IMR-90 (cell line): ENCODE data around the gene SPARC. TPM values are rescaled to one million over a fixed set of nuclear protein-coding genes. Genes with fewer than 3 reads are reported as not detected.

Source experiments
- ATAC-seq: fragments of 200-7000 bp; cut with Tn5 transposase; 2 replicates; pipeline ENCODE4 v1.9.1; 2020; ENCODE audit warnings: low read depth, mild to moderate bottlenecking, moderate library complexity
- BruUV-seq: library from RNA; stranded (reverse); fragments of 400-500 nt; replicated peaks from 2 replicates; lab custom pipeline; 2021; lab: Mats Ljungman, UMichigan
- CTCF ChIA-PET: fragments of 300-600 bp; formaldehyde crosslinking; extraction: SDS; loops from one replicate; lab custom pipeline; 2021; ENCODE audit warnings: antibody characterized with exemption; lab: Yijun Ruan, JAX
- POLR2A ChIA-PET: fragments of 300-600 bp; sonication (Branson Sonifier 250); formaldehyde crosslinking; loops from one replicate; lab custom pipeline; 2022; ENCODE audit warnings: antibody characterized with exemption; ENCODE audit not compliant: unreplicated experiment; lab: Charles Lee
- DNase-seq: peaks from one replicate; pipeline ENCODE4 v3.0.0; 2013
- H2AFZ ChIP-seq: replicated peaks from 2 replicates; pipeline ENCODE3; 2013; ENCODE audit warnings: low read length, mild to moderate bottlenecking; ENCODE audit not compliant: poor library complexity
- H2AK5ac ChIP-seq: 2 replicates; pipeline ENCODE4 v1.6.1; 2013; ENCODE audit warnings: low read depth, low read length, inconsistent platforms
- H2AK9ac ChIP-seq: replicated peaks from 2 replicates; pipeline ENCODE3; 2013; ENCODE audit warnings: mild to moderate bottlenecking, low read depth, low read length, moderate library complexity; ENCODE audit not compliant: poor library complexity
- H2BK120ac ChIP-seq: 2 replicates; pipeline ENCODE4 v1.6.1; 2013; ENCODE audit warnings: low read depth, low read length, inconsistent platforms
- H2BK15ac ChIP-seq: 3 replicates; pipeline ENCODE4 v1.6.1; 2013; ENCODE audit warnings: low read depth, low read length, inconsistent platforms
- H2BK20ac ChIP-seq: 2 replicates; pipeline ENCODE4 v1.6.1; 2013; ENCODE audit warnings: low read depth, mild to moderate bottlenecking, inconsistent platforms, low read length, moderate library complexity
- H2BK5ac ChIP-seq: 2 replicates; pipeline ENCODE4 v1.6.1; 2013; ENCODE audit warnings: mild to moderate bottlenecking, low read depth, low read length, inconsistent platforms; ENCODE audit not compliant: poor library complexity, severe bottlenecking
- H3K14ac ChIP-seq: replicated peaks from 2 replicates; pipeline ENCODE4 v1.6.1; 2013; ENCODE audit warnings: low read depth, low read length, inconsistent platforms
- H3K18ac ChIP-seq: 2 replicates; pipeline ENCODE4 v1.6.1; 2013; ENCODE audit warnings: low read depth, low read length, control low read depth
- H3K23ac ChIP-seq: 2 replicates; pipeline ENCODE4 v1.6.1; 2013; ENCODE audit warnings: low read depth, low read length, inconsistent platforms
- H3K27ac ChIP-seq: 2 replicates; pipeline ENCODE4 v1.5.1; 2013; ENCODE audit warnings: mild to moderate bottlenecking, control low read depth, low read length; ENCODE audit not compliant: insufficient read depth
- H3K27me3 ChIP-seq: 2 replicates; pipeline ENCODE4 v1.6.1; 2013; ENCODE audit warnings: low read length; ENCODE audit not compliant: control insufficient read depth, insufficient read depth
- H3K36me3 ChIP-seq: 2 replicates; pipeline ENCODE4 v1.6.1; 2013; ENCODE audit warnings: low read length, mixed read lengths; ENCODE audit not compliant: control insufficient read depth, insufficient read depth
- H3K4ac ChIP-seq: 2 replicates; pipeline ENCODE4 v1.6.1; 2013; ENCODE audit warnings: low read depth, low read length, inconsistent platforms
- H3K4me1 ChIP-seq: 2 replicates; pipeline ENCODE4 v1.6.1; 2013; ENCODE audit warnings: low read length, mixed read lengths; ENCODE audit not compliant: control insufficient read depth, insufficient read depth
- H3K4me2 ChIP-seq: 2 replicates; pipeline ENCODE4 v1.6.1; 2013; ENCODE audit warnings: low read depth, mild to moderate bottlenecking, control low read depth, low read length, moderate library complexity
- H3K4me3 ChIP-seq: 2 replicates; pipeline ENCODE4 v1.5.1; 2013; ENCODE audit warnings: low read depth, mild to moderate bottlenecking, control low read depth, low read length, moderate library complexity; ENCODE audit not compliant: insufficient read depth
- H3K56ac ChIP-seq: 2 replicates; pipeline ENCODE4 v1.6.1; 2013; ENCODE audit warnings: low read length, inconsistent platforms; ENCODE audit not compliant: insufficient read depth; ENCODE audit errors: extremely low read depth
- H3K79me1 ChIP-seq, 2 experiments: 2 replicates each; pipeline ENCODE4 v1.6.1; 2013; ENCODE audit warnings: low read length in 2 of 2, inconsistent platforms in 1 of 2, low read depth in 1 of 2
- H3K9ac ChIP-seq: 2 replicates; pipeline ENCODE4 v1.6.1; 2013; ENCODE audit warnings: low read depth, low read length, control low read depth
- H3K9me1 ChIP-seq: 2 replicates; pipeline ENCODE4 v1.6.1; 2013; ENCODE audit warnings: low read length, inconsistent platforms; ENCODE audit not compliant: insufficient read depth
- H3K9me3 ChIP-seq: 2 replicates; pipeline ENCODE4 v1.6.1; 2013; ENCODE audit warnings: low read length; ENCODE audit not compliant: control insufficient read depth, insufficient read depth
- H4K20me1 ChIP-seq: 2 replicates; pipeline ENCODE4 v1.6.1; 2013; ENCODE audit warnings: low read length, inconsistent platforms; ENCODE audit not compliant: insufficient read depth
- H4K5ac ChIP-seq: 2 replicates; pipeline ENCODE4 v1.6.1; 2013; ENCODE audit warnings: mild to moderate bottlenecking, low read depth, low read length, control low read depth
- H4K8ac ChIP-seq, 2 experiments: 2 replicates each; pipeline ENCODE4 v1.6.1; 2013; ENCODE audit warnings: low read depth in 2 of 2, low read length in 2 of 2, control low read depth in 1 of 2, inconsistent platforms in 1 of 2
- H4K91ac ChIP-seq: 2 replicates; pipeline ENCODE4 v1.6.1; 2013; ENCODE audit warnings: low read depth, low read length, inconsistent platforms; ENCODE audit not compliant: insufficient read depth
- CTCF ChIP-seq: conservative IDR thresholded peaks from 2 replicates; pipeline ENCODE4 v1.5.1; 2012; ENCODE audit warnings: mild to moderate bottlenecking, low read depth, low read length, improper control_type of control experiment
- ELK1 ChIP-seq: fragments of 150-350 bp; IDR thresholded peaks from 2 replicates; pipeline ENCODE4 v1.6.1; 2016; ENCODE audit warnings: low read depth, mild to moderate bottlenecking, low read length, moderate library complexity, borderline replicate concordance
- FOS ChIP-seq: fragments of 150-350 bp; IDR thresholded peaks from 2 replicates; pipeline ENCODE4 v1.6.1; 2016; ENCODE audit warnings: low read depth, low read length
- MAFK ChIP-seq: IDR thresholded peaks from 2 replicates; pipeline ENCODE4 v1.6.1; 2012; ENCODE audit warnings: low read depth, low read length, improper control_type of control experiment
- MXI1 ChIP-seq: IDR thresholded peaks from 2 replicates; pipeline ENCODE4 v1.6.1; 2012; ENCODE audit warnings: low read depth, mild to moderate bottlenecking, low read length, moderate library complexity, borderline replicate concordance
- NFE2L2 ChIP-seq: fragments of 150-350 bp; IDR thresholded peaks from 2 replicates; pipeline ENCODE4 v1.6.1; 2016; ENCODE audit warnings: low read depth, mild to moderate bottlenecking, low read length
- POLR2A ChIP-seq: IDR thresholded peaks from 2 replicates; pipeline ENCODE4 v1.6.1; 2012; ENCODE audit warnings: mild to moderate bottlenecking, low read depth, low read length
- RAD21 ChIP-seq: IDR thresholded peaks from 2 replicates; pipeline ENCODE4 v1.6.1; 2012; ENCODE audit warnings: low read length, improper control_type of control experiment
- RCOR1 ChIP-seq: IDR thresholded peaks from 2 replicates; pipeline ENCODE4 v1.6.1; 2012; ENCODE audit warnings: mild to moderate bottlenecking, low read length, improper control_type of control experiment; ENCODE audit not compliant: insufficient replicate concordance
- USF2 ChIP-seq: fragments of 150-350 bp; IDR thresholded peaks from 2 replicates; pipeline ENCODE4 v1.6.1; 2017; ENCODE audit warnings: mild to moderate bottlenecking, antibody characterized with exemption, low read length, low read depth
- WGBS, 2 experiments: methylation state at CpG; one replicate each; pipeline versions ENCODE4 v1.1.5 to v1.1.7; 2013; ENCODE audit warnings: missing lambda C conversion rate in 2 of 2; ENCODE audit not compliant: insufficient read length in 1 of 2; ENCODE audit errors: extremely low coverage in 2 of 2; 5-methylcytosine and 5-hydroxymethylcytosine counted together
- dilution Hi-C: fragments of 300-500 bp; cut with HindIII; formaldehyde crosslinking; loops from one replicate; pipeline ENCODE4 v1.14.3; 2018; ENCODE audit warnings: low sequenced_read_pairs; ENCODE audit not compliant: unreplicated experiment
- in situ Hi-C: fragments of 300-500 bp; cut with MboI; formaldehyde crosslinking; loops from 3 replicates; pipeline ENCODE4 v1.14.3; 2019; ENCODE audit warnings: low sequenced_read_pairs, inconsistent platforms, mixed read lengths
- intact Hi-C: fragments of 100-400 bp; cut with micrococcal nuclease; formaldehyde crosslinking; loops from 2 replicates; pipeline ENCODE4 v1.10.0; 2022
- polyA plus RNA-seq, 3 experiments: library from polyadenylated mRNA; depleted of rRNA; stranded (reverse); fragments of >200 nt; gene quantifications; 2 replicates each; pipeline ENCODE4 v1.2.3, GENCODE V29; 2012; ENCODE audit warnings: low replicate concordance in 1 of 3
- total RNA-seq: library from RNA; depleted of rRNA; stranded (reverse); fragments of >200 nt; gene quantifications from 2 replicates; pipeline ENCODE4 v1.2.3, GENCODE V29; 2012

The SPARC gene
- total and polyA plus RNA-seq, 2 of the 4 experiments (the other 2 are of a cell fraction): 1,186 to 4,692 TPM

DNA sequence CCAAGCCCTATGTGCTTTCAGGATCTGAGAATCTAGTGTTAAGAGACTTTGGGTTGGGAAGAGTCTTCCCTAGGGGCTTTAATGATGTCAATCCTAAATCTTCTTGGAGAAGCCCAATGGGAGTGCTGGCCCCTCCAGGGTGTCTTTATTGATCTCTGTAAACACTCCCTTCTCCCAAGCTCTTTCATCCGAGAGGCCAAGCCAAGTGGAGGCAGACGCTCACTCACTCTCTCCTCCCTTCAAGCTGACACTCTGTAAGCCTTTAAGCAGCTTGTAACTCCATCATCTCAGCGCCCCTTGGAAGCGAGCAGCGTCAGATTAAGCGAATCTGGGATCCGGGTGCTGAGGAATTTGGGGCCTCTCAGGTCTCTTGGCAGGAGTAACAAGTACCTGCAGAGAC lies 37.7 kb downstream of the SPARC start:
- Histone ChIP-seq H3K4ac (no peak overlapping the region), H3K4me3 (no peak overlapping the region), H3K9me1 (no peaks in the 10 kb centered on the region), H3K27ac (no peak overlapping the region), H3K9ac (no peak overlapping the region), H3K4me1 (no peaks in the 10 kb centered on the region), H2AK9ac (no peak overlapping the region), H3K27me3 (peaks cover 20% of the 10 kb centered on the region), H3K4me2 (no peak overlapping the region), H4K5ac (no peak overlapping the region), H3K14ac (no peak overlapping the region), H3K36me3 (no peaks in the 10 kb centered on the region), H3K56ac (no peak overlapping the region), H2BK5ac (no peak overlapping the region), H3K23ac (no peak overlapping the region), H2AFZ (no peak overlapping the region), H4K8ac (no peak overlapping the region), H3K79me1 (no peaks in the 10 kb centered on the region), H3K9me3 (no peaks in the 10 kb centered on the region), H4K91ac (no peak overlapping the region), H2BK120ac (no peak overlapping the region), H3K18ac (no peak overlapping the region), H4K20me1 (no peaks in the 10 kb centered on the region), H2BK20ac (no peak overlapping the region), H2BK15ac (no peak overlapping the region), H2AK5ac (no peak overlapping the region)
- no peak for ATAC-seq
- no TSS peak for BruUV-seq
- WGBS, 2 experiments: 30% methylated on average over 6 of the region's 7 CpGs; no CpG with 5 or more reads in 1 of the 2 experiments
- DNase-seq: no peak
- ChIA-PET CTCF (no interaction called here), POLR2A (no interaction called here)
- dilution Hi-C loops (no loop called here), intact Hi-C loops (no loop called here), in situ Hi-C loops (no loop called here)
- TF ChIP-seq ELK1 (no peak), RCOR1 (no peak), MAFK (no peak), MXI1 (no peak), RAD21 (no peak), CTCF (no peak), NFE2L2 (no peak), FOS (no peak), USF2 (no peak), POLR2A (no peak)
